CD8-positive, alpha-beta memory T cell (primary cell): Measurements from ENCODE around the gene ING1. TPM values are rescaled to one million over a fixed set of nuclear protein-coding genes. Genes with fewer than 3 reads are reported as not detected.

ENCODE experiments used
- CTCF ChIA-PET: fragments of 350-600 bp; sonication (Branson Sonifier 250); formaldehyde crosslinking; loops from one replicate; lab custom pipeline; 2021; ENCODE audit warnings: antibody characterized with exemption; lab: Charles Lee
- POLR2A ChIA-PET: fragments of 350-600 bp; sonication (Branson Sonifier 250); formaldehyde crosslinking; loops from one replicate; lab custom pipeline; 2021; ENCODE audit warnings: antibody characterized with exemption; lab: Charles Lee
- DNase-seq, 5 donors: peaks; one replicate each; pipeline versions ENCODE4 v3.0.0 to v3.0.0-alpha.2; 2020 to 2022; ENCODE audit warnings: mixed read lengths in 1 of 5
- H3K27ac ChIP-seq: one replicate; pipeline ENCODE4 v1.7.0; 2013; ENCODE audit warnings: low read depth, mild to moderate bottlenecking, low read length, moderate library complexity
- H3K27me3 ChIP-seq: 2 replicates; pipeline ENCODE4 v1.7.0; 2013; ENCODE audit warnings: low read length, mild to moderate bottlenecking; ENCODE audit not compliant: insufficient read depth, poor library complexity, severe bottlenecking
- H3K36me3 ChIP-seq: 2 replicates; pipeline ENCODE4 v1.7.0; 2013; ENCODE audit warnings: mild to moderate bottlenecking, low read length, moderate library complexity; ENCODE audit not compliant: insufficient read depth
- H3K4me1 ChIP-seq: 2 replicates; pipeline ENCODE4 v1.7.0; 2013; ENCODE audit warnings: mild to moderate bottlenecking, low read length, moderate library complexity; ENCODE audit not compliant: insufficient read depth
- H3K4me3 ChIP-seq: 2 replicates; pipeline ENCODE4 v1.7.0; 2013; ENCODE audit warnings: mild to moderate bottlenecking, low read length
- H3K9me3 ChIP-seq: 2 replicates; pipeline ENCODE4 v1.7.0; 2013; ENCODE audit warnings: mild to moderate bottlenecking, low read length
- H3K27ac Mint-ChIP-seq, 8 donors: one replicate each; pipeline ENCODE4 v1.8.0; 2020 to 2021; ENCODE audit warnings: mixed read lengths in 8 of 8, mild to moderate bottlenecking in 6 of 8, inconsistent platforms in 3 of 8, moderate library complexity in 3 of 8
- H3K27me3 Mint-ChIP-seq, 2 donors: one replicate each; pipeline ENCODE4 v1.8.0; 2020 to 2021; ENCODE audit warnings: mixed read lengths in 2 of 2, mild to moderate bottlenecking in 1 of 2, moderate library complexity in 1 of 2
- H3K36me3 Mint-ChIP-seq, 3 donors: one replicate each; pipeline ENCODE4 v1.8.0; 2020 to 2021; ENCODE audit warnings: mixed read lengths in 3 of 3, inconsistent platforms in 1 of 3, mild to moderate bottlenecking in 1 of 3
- H3K4me1 Mint-ChIP-seq, 3 donors: one replicate each; pipeline ENCODE4 v1.8.0; 2020 to 2021; ENCODE audit warnings: mixed read lengths in 3 of 3, inconsistent platforms in 1 of 3, mild to moderate bottlenecking in 1 of 3
- H3K4me3 Mint-ChIP-seq, 7 donors: one replicate each; pipeline ENCODE4 v1.8.0; 2020 to 2021; ENCODE audit warnings: mixed read lengths in 7 of 7, mild to moderate bottlenecking in 6 of 7, moderate library complexity in 4 of 7, inconsistent platforms in 2 of 7
- H3K9me3 Mint-ChIP-seq, 5 donors: one replicate each; pipeline ENCODE4 v1.8.0; 2020 to 2022; ENCODE audit warnings: mixed read lengths in 5 of 5, mild to moderate bottlenecking in 3 of 5, moderate library complexity in 2 of 5, inconsistent platforms in 1 of 5
- polyA plus RNA-seq: library from polyadenylated mRNA; unstranded; fragments of 300-500 nt; fragmentation: Illumina TruSeq; gene quantifications from one replicate; pipeline ENCODE4 v1.2.3, GENCODE V29; 2021
- total RNA-seq, 2 experiments: library from RNA; stranded (reverse); gene quantifications; one replicate each; pipeline ENCODE4 v1.2.3, GENCODE V29; 2021

The ING1 gene
- total and polyA plus RNA-seq, 3 experiments from 2014 or later, result 16.6 to 18.5 (median 16.9) TPM

GRCh38 chr13:110746438-110746837 is 32.9 kb downstream of the ING1 start:
- Mint-ChIP-seq H3K36me3 (peaks cover 0 to 25% (median 7%) of the 10 kb centered on the region in 3 donors), H3K4me3 (no peak overlapping the region), H3K27ac (no peak overlapping the region), H3K27me3 (peaks cover 0 to 1% of the 10 kb centered on the region in 2 donors), H3K9me3 (peaks cover 6 to 21% (median 14%) of the 10 kb centered on the region in 5 donors), H3K4me1 (no peaks in the 10 kb centered on the region)
- no peaks in the 10 kb centered on the region for H3K27me3 ChIP-seq
- ChIA-PET POLR2A (interaction anchor here (0.9 kb wide), 1 partner anchor 31 kb away, joined by 3 read pairs; no protein-coding TSS in a partner anchor), CTCF (no interaction called here)
- no peak overlapping the region for H3K27ac ChIP-seq
- no peaks in the 10 kb centered on the region for H3K4me1 ChIP-seq
- H3K4me3 ChIP-seq, result no peak overlapping the region
- H3K9me3 ChIP-seq, result no peaks in the 10 kb centered on the region
- no peak for DNase-seq
- H3K36me3 ChIP-seq, result no peaks in the 10 kb centered on the region

GRCh38 chr13:110748271-110748670 is 34.8 kb downstream of the ING1 start:
- H3K4me1 ChIP-seq, result no peaks in the 10 kb centered on the region
- no peak overlapping the region for H3K27ac ChIP-seq
- Mint-ChIP-seq H3K9me3 (peaks cover 6 to 14% (median 8%) of the 10 kb centered on the region in 5 donors), H3K4me1 (no peaks in the 10 kb centered on the region), H3K36me3 (peaks cover 0 to 20% (median 7%) of the 10 kb centered on the region in 3 donors), H3K4me3 (no peak overlapping the region), H3K27me3 (peaks cover 0 to 1% of the 10 kb centered on the region in 2 donors), H3K27ac (no peak overlapping the region)
- DNase-seq, result no peak
- ChIA-PET POLR2A (no interaction called here), CTCF (no interaction called here)
- no peaks in the 10 kb centered on the region for H3K9me3 ChIP-seq
- no peaks in the 10 kb centered on the region for H3K36me3 ChIP-seq
- no peaks in the 10 kb centered on the region for H3K27me3 ChIP-seq
- no peak overlapping the region for H3K4me3 ChIP-seq

DNA sequence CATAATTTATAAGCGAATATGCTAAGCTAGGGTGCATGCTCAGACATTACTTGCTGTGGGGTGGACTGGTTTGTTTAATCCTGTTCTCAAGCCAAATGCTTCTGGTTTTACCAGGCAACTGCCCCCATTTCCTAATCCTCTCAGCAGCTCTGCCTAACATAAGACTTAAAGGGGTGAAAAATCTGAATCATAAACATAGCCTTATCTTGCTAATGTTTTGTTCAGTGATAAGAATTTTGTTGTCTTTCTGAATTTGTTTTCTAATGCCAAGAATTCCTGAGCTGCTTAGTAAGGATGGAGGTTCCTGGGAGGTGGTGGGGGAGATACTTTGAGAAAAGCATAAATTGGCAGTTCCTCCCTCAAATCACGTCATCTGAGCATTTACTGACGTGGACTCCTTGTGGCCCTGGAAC is 42.7 kb downstream of the ING1 start:
- peaks cover 0 to 8% (median 5%) of the 10 kb centered on the region in 3 donors for H3K36me3 Mint-ChIP-seq
- no peaks in the 10 kb centered on the region for H3K4me1 ChIP-seq
- no peak overlapping the region for H3K27ac Mint-ChIP-seq
- H3K4me3 ChIP-seq, result no peak overlapping the region
- no peaks in the 10 kb centered on the region for H3K4me1 Mint-ChIP-seq
- H3K9me3 ChIP-seq, result no peaks in the 10 kb centered on the region
- no peaks in the 10 kb centered on the region for H3K27me3 ChIP-seq
- no peak for DNase-seq
- no peaks in the 10 kb centered on the region for H3K9me3 Mint-ChIP-seq
- H3K4me3 Mint-ChIP-seq, result no peak overlapping the region
- CTCF ChIA-PET, result interaction anchor here (1.0 kb wide), 1 partner anchor 37 kb away, joined by 3 read pairs; no protein-coding TSS in a partner anchor
- POLR2A ChIA-PET, result no interaction called here
- H3K36me3 ChIP-seq, result no peaks in the 10 kb centered on the region
- H3K27ac ChIP-seq, result no peak overlapping the region
- H3K27me3 Mint-ChIP-seq, result peaks cover 7 to 26% of the 10 kb centered on the region in 2 donors

GRCh38 chr13:110757296-110757695 is 43.8 kb downstream of the ING1 start:
- no peaks in the 10 kb centered on the region for H3K9me3 Mint-ChIP-seq
- H3K4me1 Mint-ChIP-seq, result no peaks in the 10 kb centered on the region
- H3K36me3 ChIP-seq, result no peaks in the 10 kb centered on the region
- ChIA-PET POLR2A (no interaction called here), CTCF (no interaction called here)
- H3K4me3 ChIP-seq, result no peak overlapping the region
- H3K27me3 Mint-ChIP-seq, result peaks cover 8 to 28% of the 10 kb centered on the region in 2 donors
- DNase-seq, result no peak
- H3K27ac Mint-ChIP-seq, result no peak overlapping the region
- no peak overlapping the region for H3K4me3 Mint-ChIP-seq
- no peaks in the 10 kb centered on the region for H3K27me3 ChIP-seq
- no peaks in the 10 kb centered on the region for H3K4me1 ChIP-seq
- no peaks in the 10 kb centered on the region for H3K9me3 ChIP-seq
- no peak overlapping the region for H3K27ac ChIP-seq
- peaks cover 0 to 5% (median 5%) of the 10 kb centered on the region in 3 donors for H3K36me3 Mint-ChIP-seq

- H3K4me3 Mint-ChIP-seq, result no peak overlapping the region
These were observed 44.8 kb downstream of the ING1 start for GRCh38 chr13:110758195-110758805.

DNA sequence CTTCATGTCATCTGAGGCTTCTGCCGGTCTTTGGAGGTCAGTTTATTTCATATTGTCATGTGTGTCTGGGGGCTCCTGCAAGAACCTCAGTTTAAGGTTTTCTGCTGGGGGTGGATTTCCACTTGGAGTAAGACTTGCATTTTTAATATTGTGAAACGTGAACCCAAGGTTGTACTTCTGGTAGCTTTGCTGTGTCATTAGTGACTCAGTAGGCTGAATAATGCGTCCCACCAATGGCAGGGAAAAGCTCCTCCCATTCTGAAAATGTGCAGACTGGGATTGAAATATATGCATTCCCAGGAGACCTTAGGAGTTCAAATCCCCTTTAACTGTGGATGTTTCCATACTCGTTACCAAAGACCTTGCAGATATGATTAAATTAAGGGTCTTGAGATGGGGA is 46.2 kb downstream of the ING1 start:
- H3K4me1 Mint-ChIP-seq, result no peaks in the 10 kb centered on the region
- H3K27ac Mint-ChIP-seq, result no peak overlapping the region
- ChIA-PET POLR2A (no interaction called here), CTCF (no interaction called here)
- H3K4me3 ChIP-seq, result no peak overlapping the region
- H3K36me3 Mint-ChIP-seq, result peaks cover 0 to 5% (median 5%) of the 10 kb centered on the region in 3 donors
- no peak overlapping the region for H3K4me3 Mint-ChIP-seq
- no peaks in the 10 kb centered on the region for H3K9me3 ChIP-seq
- H3K4me1 ChIP-seq, result no peaks in the 10 kb centered on the region
- H3K27ac ChIP-seq, result no peak overlapping the region
- no peaks in the 10 kb centered on the region for H3K9me3 Mint-ChIP-seq
- H3K36me3 ChIP-seq, result no peaks in the 10 kb centered on the region
- peaks cover 15 to 48% of the 10 kb centered on the region in 2 donors for H3K27me3 Mint-ChIP-seq
- no peak for DNase-seq
- H3K27me3 ChIP-seq, result no peaks in the 10 kb centered on the region

More at GRCh38 chr13:110758195-110758805, 44.8 kb downstream of the ING1 start:
- Mint-ChIP-seq H3K4me1 (no peaks in the 10 kb centered on the region), H3K27ac (peak overlapping the region in 2 of 8 donors; percentile 30 to 81), H3K36me3 (peaks cover 0 to 7% (median 5%) of the 10 kb centered on the region in 3 donors), H3K27me3 (peaks cover 13 to 35% of the 10 kb centered on the region in 2 donors), H3K9me3 (no peaks in the 10 kb centered on the region)
- DNase-seq, result no peak
- ChIA-PET CTCF (no interaction called here), POLR2A (no interaction called here)
- Histone ChIP-seq H3K4me1 (no peaks in the 10 kb centered on the region), H3K36me3 (no peaks in the 10 kb centered on the region), H3K27ac (no peak overlapping the region), H3K9me3 (no peaks in the 10 kb centered on the region), H3K27me3 (no peaks in the 10 kb centered on the region), H3K4me3 (no peak overlapping the region)

- no peaks in the 10 kb centered on the region for H3K36me3 ChIP-seq
- no peak overlapping the region for H3K4me3 ChIP-seq
- no peaks in the 10 kb centered on the region for H3K4me1 Mint-ChIP-seq
- no peaks in the 10 kb centered on the region for H3K9me3 ChIP-seq
- no peak for DNase-seq
- no peaks in the 10 kb centered on the region for H3K4me1 ChIP-seq
- H3K36me3 Mint-ChIP-seq, result peaks cover 0 to 5% (median 5%) of the 10 kb centered on the region in 3 donors
- CTCF ChIA-PET, result no interaction called here
- H3K27me3 ChIP-seq, result no peaks in the 10 kb centered on the region
- no peak overlapping the region for H3K4me3 Mint-ChIP-seq
- H3K27ac ChIP-seq, result no peak overlapping the region
- no peak overlapping the region for H3K27ac Mint-ChIP-seq
- peaks cover 0 to 2% (median 0%) of the 10 kb centered on the region in 5 donors for H3K9me3 Mint-ChIP-seq
- peaks cover 20 to 57% of the 10 kb centered on the region in 2 donors for H3K27me3 Mint-ChIP-seq
- POLR2A ChIA-PET, result no interaction called here
These were observed 47.1 kb downstream of the ING1 start for GRCh38 chr13:110760611-110761010.

DNA sequence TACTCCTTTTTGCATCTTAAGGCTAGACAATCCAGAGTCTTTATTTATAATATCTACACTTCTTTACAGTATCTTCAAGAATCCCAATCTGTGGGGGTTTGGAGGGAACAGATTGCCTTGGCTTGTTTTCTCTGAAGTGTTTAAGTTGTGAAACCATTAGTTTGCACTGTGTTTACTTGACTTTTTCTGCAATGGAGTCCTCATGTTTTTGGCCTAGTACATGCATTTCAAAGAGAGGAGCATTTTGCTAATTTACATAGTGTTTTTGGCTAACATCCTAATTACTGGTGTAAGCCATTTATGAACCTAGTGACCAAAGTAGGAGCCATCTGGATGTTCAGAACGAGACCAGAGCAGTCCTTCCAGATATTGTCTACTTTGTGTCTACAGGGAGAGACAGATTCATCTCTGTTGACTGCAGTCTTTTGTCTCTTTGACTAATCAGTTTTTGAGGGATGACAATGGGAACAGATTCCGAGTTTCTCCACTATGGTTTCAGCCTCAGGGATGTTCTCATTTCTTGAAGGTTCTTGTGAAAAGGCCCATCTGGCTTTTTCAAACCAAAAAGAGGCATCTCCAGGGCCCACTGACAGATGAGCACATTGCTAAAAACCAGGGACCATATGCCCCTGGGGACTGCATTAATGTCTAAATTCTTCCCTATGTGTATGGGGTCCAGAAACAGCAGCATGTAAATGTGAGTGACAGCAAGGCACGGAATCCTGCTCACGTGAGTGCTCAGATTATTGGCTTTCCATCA is 53.4 kb downstream of the ING1 start:
- H3K27ac Mint-ChIP-seq, result no peak overlapping the region
- no peaks in the 10 kb centered on the region for H3K36me3 ChIP-seq

More for the DNA sequence above, 53.4 kb downstream of the ING1 start:
- H3K4me3 Mint-ChIP-seq, result no peak overlapping the region
- peaks cover 0 to 2% (median 0%) of the 10 kb centered on the region in 5 donors for H3K9me3 Mint-ChIP-seq
- ChIA-PET CTCF (no interaction called here), POLR2A (no interaction called here)
- Histone ChIP-seq H3K4me1 (no peaks in the 10 kb centered on the region), H3K4me3 (no peak overlapping the region), H3K27ac (no peak overlapping the region), H3K9me3 (no peaks in the 10 kb centered on the region), H3K27me3 (no peaks in the 10 kb centered on the region)
- DNase-seq, result no peak
- H3K4me1 Mint-ChIP-seq, result peaks cover 0 to 4% (median 0%) of the 10 kb centered on the region in 3 donors
- H3K27me3 Mint-ChIP-seq, result peaks cover 20 to 65% of the 10 kb centered on the region in 2 donors
- peaks cover 0 to 4% (median 0%) of the 10 kb centered on the region in 3 donors for H3K36me3 Mint-ChIP-seq
